ENCODE results near the gene STARD3. TPM values are rescaled to one million over a fixed set of nuclear protein-coding genes. Genes with fewer than 3 reads are reported as not detected.

STARD3 gene
- total and polyA plus RNA-seq, 2 donors = 18.2 to 69.4 TPM

- peak overlapping the region; percentile 59 for H3K27ac ChIP-seq (ENCODE audit: low read depth)
- DNase-seq (ENCODE audit: extremely low spot score) = no peak
- no peak overlapping the region for H3K4me3 ChIP-seq (ENCODE audit: low read depth, low read length)
- H3K4me1 ChIP-seq (ENCODE audit: insufficient read depth) = no peaks in the 10 kb centered on the region
- peaks cover 3% of the 10 kb centered on the region for H3K36me3 ChIP-seq (ENCODE audit: insufficient read depth)
- WGBS = 80% methylated on average over 35 of the region's 35 CpGs
These were observed 23.7 kb downstream of the STARD3 start for GRCh38 chr17:39660397-39661385.

- H3K36me3 ChIP-seq (ENCODE audit: insufficient read depth) = peaks cover 3% of the 10 kb centered on the region
- H3K27ac ChIP-seq (ENCODE audit: low read depth) = no peak overlapping the region
- H3K4me1 ChIP-seq (ENCODE audit: insufficient read depth) = no peaks in the 10 kb centered on the region
- DNase-seq (ENCODE audit: extremely low spot score) = no peak
- H3K4me3 ChIP-seq (ENCODE audit: low read depth, low read length) = no peak overlapping the region
- 87% methylated on average over 8 of the region's 8 CpGs for WGBS
These were observed 25.0 kb downstream of the STARD3 start for GRCh38 chr17:39661744-39662541.

GRCh38 chr17:39662551-39663339, 25.8 kb downstream of the STARD3 start:
- H3K4me1 ChIP-seq (ENCODE audit: insufficient read depth) = no peaks in the 10 kb centered on the region
- H3K36me3 ChIP-seq (ENCODE audit: insufficient read depth) = peaks cover 3% of the 10 kb centered on the region
- WGBS = 82% methylated on average over 22 of the region's 22 CpGs
- H3K4me3 ChIP-seq (ENCODE audit: low read depth, low read length) = no peak overlapping the region
- no peak for DNase-seq (ENCODE audit: extremely low spot score)
- no peak overlapping the region for H3K27ac ChIP-seq (ENCODE audit: low read depth)

- 60% methylated on average over 4 of the region's 4 CpGs for WGBS
- no peak overlapping the region for H3K4me3 ChIP-seq (ENCODE audit: low read depth, low read length)
- H3K36me3 ChIP-seq (ENCODE audit: insufficient read depth) = peaks cover 3% of the 10 kb centered on the region
- no peak for DNase-seq (ENCODE audit: extremely low spot score)
- no peaks in the 10 kb centered on the region for H3K4me1 ChIP-seq (ENCODE audit: insufficient read depth)
- no peak overlapping the region for H3K27ac ChIP-seq (ENCODE audit: low read depth)
These were observed 26.4 kb downstream of the STARD3 start for GRCh38 chr17:39663340-39663687.

- Histone ChIP-seq H3K36me3 (ENCODE audit: insufficient read depth) (no peaks in the 10 kb centered on the region), H3K27ac (ENCODE audit: low read depth) (no peak overlapping the region), H3K4me3 (ENCODE audit: low read depth, low read length) (no peak overlapping the region), H3K4me1 (ENCODE audit: insufficient read depth) (no peaks in the 10 kb centered on the region)
- 51% methylated on average over 17 of the region's 17 CpGs for WGBS
- no peak for DNase-seq (ENCODE audit: extremely low spot score)
These were observed 27.0 kb downstream of the STARD3 start for GRCh38 chr17:39663688-39664580.

- Histone ChIP-seq H3K4me3 (ENCODE audit: low read depth, low read length) (no peak within 1 kb of the TSS), H3K4me1 (ENCODE audit: insufficient read depth) (no peaks in the 10 kb centered on the region), H3K27ac (ENCODE audit: low read depth) (no peak within 1 kb of the TSS), H3K36me3 (ENCODE audit: insufficient read depth) (no peaks in the 10 kb centered on the region)
- WGBS = 47% methylated on average over 15 of the region's 15 CpGs
- DNase-seq (ENCODE audit: extremely low spot score) = no peak
These were observed 27.9 kb downstream of the STARD3 start, which contains the start of gene TCAP for GRCh38 chr17:39664581-39665561. TCAP (plus strand) TSS chr17:39665349; CDS start chr17:39665360, 11 bp downstream.

GRCh38 chr17:39665642-39666224, 28.8 kb downstream of the STARD3 start:
- 59% methylated on average over 17 of the region's 17 CpGs for WGBS
- Histone ChIP-seq H3K36me3 (ENCODE audit: insufficient read depth) (no peaks in the 10 kb centered on the region), H3K27ac (ENCODE audit: low read depth) (no peak overlapping the region), H3K4me1 (ENCODE audit: insufficient read depth) (no peaks in the 10 kb centered on the region), H3K4me3 (ENCODE audit: low read depth, low read length) (no peak overlapping the region)
- no peak for DNase-seq (ENCODE audit: extremely low spot score)

- H3K4me3 ChIP-seq (ENCODE audit: low read depth, low read length) = no peak overlapping the region
- WGBS = 49% methylated on average over 2 of the region's 2 CpGs
- no peaks in the 10 kb centered on the region for H3K36me3 ChIP-seq (ENCODE audit: insufficient read depth)
- no peak for DNase-seq (ENCODE audit: extremely low spot score)
- H3K27ac ChIP-seq (ENCODE audit: low read depth) = no peak overlapping the region
- no peaks in the 10 kb centered on the region for H3K4me1 ChIP-seq (ENCODE audit: insufficient read depth)
These were observed 29.3 kb downstream of the STARD3 start for GRCh38 chr17:39666231-39666600.

GRCh38 chr17:39666601-39667261, 29.8 kb downstream of the STARD3 start:
- H3K27ac ChIP-seq (ENCODE audit: low read depth) = no peak overlapping the region
- 58% methylated on average over 11 of the region's 11 CpGs for WGBS
- no peaks in the 10 kb centered on the region for H3K36me3 ChIP-seq (ENCODE audit: insufficient read depth)
- no peak for DNase-seq (ENCODE audit: extremely low spot score)
- H3K4me1 ChIP-seq (ENCODE audit: insufficient read depth) = no peaks in the 10 kb centered on the region
- no peak overlapping the region for H3K4me3 ChIP-seq (ENCODE audit: low read depth, low read length)

- 12% methylated on average over 49 of the region's 49 CpGs for WGBS
- H3K36me3 ChIP-seq (ENCODE audit: insufficient read depth) = no peaks in the 10 kb centered on the region
- no peaks in the 10 kb centered on the region for H3K4me1 ChIP-seq (ENCODE audit: insufficient read depth)
- H3K4me3 ChIP-seq (ENCODE audit: low read depth, low read length) = peak overlapping the region; percentile 8
- no peak overlapping the region for H3K27ac ChIP-seq (ENCODE audit: low read depth)
- no peak for DNase-seq (ENCODE audit: extremely low spot score)
These were observed 30.5 kb downstream of the STARD3 start for GRCh38 chr17:39667262-39667944.

Data from urinary bladder (tissue), 4 donors.